ENCODE data around the gene TCF4. TPM values are rescaled to one million over a fixed set of nuclear protein-coding genes. Genes with fewer than 3 reads are reported as not detected.

Gene TCF4
- total RNA-seq, 1 experiment from 2014 or later, result 261 TPM

- Histone ChIP-seq H3K9me3 (ENCODE audit: low read length) (no peaks in the 10 kb centered on the region), H2AFZ (ENCODE audit: low read length) (no peak overlapping the region), H3K9ac (ENCODE audit: low read length) (no peak overlapping the region), H3K36me3 (ENCODE audit: insufficient read depth, low read length) (no peaks in the 10 kb centered on the region), H3K4me3 (ENCODE audit: low read length) (no peak overlapping the region), H3K27ac (ENCODE audit: low read length) (no peak overlapping the region), H3K4me1 (ENCODE audit: low read length) (no peaks in the 10 kb centered on the region), H3K4me2 (ENCODE audit: low read depth, low read length, poor library complexity, severe bottlenecking) (no peak overlapping the region), H3K9me2 (replicated peaks; ENCODE audit: insufficient read depth, low read length) (no peaks in the 10 kb centered on the region), H4K20me1 (ENCODE audit: insufficient read depth, low read depth, low read length) (no peaks in the 10 kb centered on the region), H3K27me3 (ENCODE audit: low read length) (no peaks in the 10 kb centered on the region), H3K79me2 (ENCODE audit: low read length) (no peaks in the 10 kb centered on the region)
- no peak for DNase-seq
These were observed 374.4 kb downstream of the TCF4 start for GRCh38 chr18:55213586-55213985.

DNA sequence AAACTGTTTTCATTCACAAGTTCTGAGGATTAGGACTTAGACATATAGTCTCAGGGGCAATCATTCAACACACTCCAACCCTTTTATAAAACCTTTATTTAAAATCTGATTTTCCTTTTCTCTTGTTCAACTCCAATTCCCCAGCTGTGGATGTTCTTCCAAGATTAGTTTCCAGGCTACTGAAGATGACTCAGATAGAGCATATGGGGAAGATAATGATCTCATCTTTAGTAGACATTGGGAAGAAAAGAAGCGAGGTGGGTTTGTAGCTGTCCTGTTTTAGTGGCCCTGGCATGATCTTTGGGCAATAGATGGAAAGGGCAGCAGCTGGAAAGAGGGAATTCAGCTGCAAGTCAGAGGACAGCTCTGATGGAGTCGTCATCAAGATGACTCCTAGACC, 381.1 kb downstream of the TCF4 start:
- H2AFZ ChIP-seq (ENCODE audit: low read length), result no peak overlapping the region
- no peaks in the 10 kb centered on the region for H3K79me2 ChIP-seq (ENCODE audit: low read length)
- no peaks in the 10 kb centered on the region for H3K36me3 ChIP-seq (ENCODE audit: insufficient read depth, low read length)
- H3K4me3 ChIP-seq (ENCODE audit: low read length), result no peak overlapping the region
- no peak overlapping the region for H3K9ac ChIP-seq (ENCODE audit: low read length)
- no peaks in the 10 kb centered on the region for H4K20me1 ChIP-seq (ENCODE audit: insufficient read depth, low read depth, low read length)
- no peaks in the 10 kb centered on the region for H3K9me2 ChIP-seq (replicated peaks; ENCODE audit: insufficient read depth, low read length)
- H3K9me3 ChIP-seq (ENCODE audit: low read length), result no peaks in the 10 kb centered on the region
- H3K27me3 ChIP-seq (ENCODE audit: low read length), result no peaks in the 10 kb centered on the region
- no peak overlapping the region for H3K4me2 ChIP-seq (ENCODE audit: low read depth, low read length, poor library complexity, severe bottlenecking)
- H3K4me1 ChIP-seq (ENCODE audit: low read length), result no peaks in the 10 kb centered on the region
- no peak for DNase-seq
- no peak overlapping the region for H3K27ac ChIP-seq (ENCODE audit: low read length)

GRCh38 chr18:55202232-55202917, 385.6 kb downstream of the TCF4 start:
- no peaks in the 10 kb centered on the region for H3K4me1 ChIP-seq (ENCODE audit: low read length)
- H3K79me2 ChIP-seq (ENCODE audit: low read length), result no peaks in the 10 kb centered on the region
- H3K27ac ChIP-seq (ENCODE audit: low read length), result no peak overlapping the region
- no peak overlapping the region for H3K4me2 ChIP-seq (ENCODE audit: low read depth, low read length, poor library complexity, severe bottlenecking)
- no peaks in the 10 kb centered on the region for H3K27me3 ChIP-seq (ENCODE audit: low read length)
- H3K9ac ChIP-seq (ENCODE audit: low read length), result no peak overlapping the region
- no peak overlapping the region for H2AFZ ChIP-seq (ENCODE audit: low read length)
- H3K9me2 ChIP-seq (replicated peaks; ENCODE audit: insufficient read depth, low read length), result no peaks in the 10 kb centered on the region
- no peaks in the 10 kb centered on the region for H3K9me3 ChIP-seq (ENCODE audit: low read length)
- H3K4me3 ChIP-seq (ENCODE audit: low read length), result no peak overlapping the region
- no peaks in the 10 kb centered on the region for H3K36me3 ChIP-seq (ENCODE audit: insufficient read depth, low read length)
- H4K20me1 ChIP-seq (ENCODE audit: insufficient read depth, low read depth, low read length), result no peaks in the 10 kb centered on the region
- DNase-seq, result no peak

- H3K9ac ChIP-seq (ENCODE audit: low read length), result no peak overlapping the region
- no peak for DNase-seq
- H3K27ac ChIP-seq (ENCODE audit: low read length), result no peak overlapping the region
- H2AFZ ChIP-seq (ENCODE audit: low read length), result no peak overlapping the region
- H3K4me1 ChIP-seq (ENCODE audit: low read length), result no peaks in the 10 kb centered on the region
- no peak overlapping the region for H3K4me3 ChIP-seq (ENCODE audit: low read length)
- no peaks in the 10 kb centered on the region for H3K9me3 ChIP-seq (ENCODE audit: low read length)
- H3K4me2 ChIP-seq (ENCODE audit: low read depth, low read length, poor library complexity, severe bottlenecking), result no peak overlapping the region
- H3K9me2 ChIP-seq (replicated peaks; ENCODE audit: insufficient read depth, low read length), result no peaks in the 10 kb centered on the region
- H3K36me3 ChIP-seq (ENCODE audit: insufficient read depth, low read length), result no peaks in the 10 kb centered on the region
- no peaks in the 10 kb centered on the region for H3K79me2 ChIP-seq (ENCODE audit: low read length)
- no peaks in the 10 kb centered on the region for H4K20me1 ChIP-seq (ENCODE audit: insufficient read depth, low read depth, low read length)
- no peaks in the 10 kb centered on the region for H3K27me3 ChIP-seq (ENCODE audit: low read length)
These were observed 388.6 kb downstream of the TCF4 start for GRCh38 chr18:55199291-55199963.

DNA sequence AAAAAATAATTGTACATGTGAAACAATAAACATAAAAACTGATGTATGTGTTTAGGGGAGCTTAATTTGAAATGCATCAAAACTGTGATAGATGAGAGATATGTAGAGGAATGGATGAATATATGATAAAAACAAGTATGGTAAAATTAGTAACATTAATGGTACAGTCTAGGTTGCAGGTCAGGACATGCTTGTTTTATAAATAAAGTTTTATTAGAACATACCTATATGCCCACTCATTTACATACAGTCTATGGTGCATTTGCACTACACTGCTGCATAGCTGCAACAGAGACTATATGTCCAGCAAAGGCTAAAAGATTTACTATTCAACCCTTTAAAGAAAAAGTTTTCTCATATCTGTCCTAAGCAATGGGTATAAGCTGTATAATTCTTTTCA, 392.1 kb downstream of the TCF4 start:
- Histone ChIP-seq H3K4me2 (ENCODE audit: low read depth, low read length, poor library complexity, severe bottlenecking) (no peak overlapping the region), H3K27ac (ENCODE audit: low read length) (no peak overlapping the region), H3K79me2 (ENCODE audit: low read length) (no peaks in the 10 kb centered on the region), H3K9me2 (replicated peaks; ENCODE audit: insufficient read depth, low read length) (no peaks in the 10 kb centered on the region), H4K20me1 (ENCODE audit: insufficient read depth, low read depth, low read length) (no peaks in the 10 kb centered on the region), H3K36me3 (ENCODE audit: insufficient read depth, low read length) (no peaks in the 10 kb centered on the region), H3K4me1 (ENCODE audit: low read length) (no peaks in the 10 kb centered on the region), H3K27me3 (ENCODE audit: low read length) (no peaks in the 10 kb centered on the region), H3K4me3 (ENCODE audit: low read length) (no peak overlapping the region), H2AFZ (ENCODE audit: low read length) (no peak overlapping the region), H3K9ac (ENCODE audit: low read length) (no peak overlapping the region), H3K9me3 (ENCODE audit: low read length) (no peaks in the 10 kb centered on the region)
- DNase-seq, result no peak

GRCh38 chr18:55189972-55190371, 398.0 kb downstream of the TCF4 start:
- Histone ChIP-seq H3K36me3 (ENCODE audit: insufficient read depth, low read length) (no peaks in the 10 kb centered on the region), H3K27me3 (ENCODE audit: low read length) (no peaks in the 10 kb centered on the region), H2AFZ (ENCODE audit: low read length) (no peak overlapping the region), H3K9me2 (replicated peaks; ENCODE audit: insufficient read depth, low read length) (no peaks in the 10 kb centered on the region), H3K4me3 (ENCODE audit: low read length) (no peak overlapping the region), H3K4me2 (ENCODE audit: low read depth, low read length, poor library complexity, severe bottlenecking) (no peak overlapping the region), H4K20me1 (ENCODE audit: insufficient read depth, low read depth, low read length) (no peaks in the 10 kb centered on the region), H3K4me1 (ENCODE audit: low read length) (no peaks in the 10 kb centered on the region), H3K27ac (ENCODE audit: low read length) (no peak overlapping the region), H3K9me3 (ENCODE audit: low read length) (no peaks in the 10 kb centered on the region), H3K79me2 (ENCODE audit: low read length) (no peaks in the 10 kb centered on the region), H3K9ac (ENCODE audit: low read length) (no peak overlapping the region)
- DNase-seq, result no peak

- Histone ChIP-seq H3K4me3 (ENCODE audit: low read length) (no peak overlapping the region), H3K9ac (ENCODE audit: low read length) (no peak overlapping the region), H3K36me3 (ENCODE audit: insufficient read depth, low read length) (no peaks in the 10 kb centered on the region), H3K4me1 (ENCODE audit: low read length) (no peaks in the 10 kb centered on the region), H4K20me1 (ENCODE audit: insufficient read depth, low read depth, low read length) (no peaks in the 10 kb centered on the region), H3K79me2 (ENCODE audit: low read length) (no peaks in the 10 kb centered on the region), H3K9me3 (ENCODE audit: low read length) (no peaks in the 10 kb centered on the region), H3K27me3 (ENCODE audit: low read length) (no peaks in the 10 kb centered on the region), H3K27ac (ENCODE audit: low read length) (no peak overlapping the region), H2AFZ (ENCODE audit: low read length) (no peak overlapping the region), H3K4me2 (ENCODE audit: low read depth, low read length, poor library complexity, severe bottlenecking) (no peak overlapping the region), H3K9me2 (replicated peaks; ENCODE audit: insufficient read depth, low read length) (no peaks in the 10 kb centered on the region)
- DNase-seq, result no peak
These were observed 401.4 kb downstream of the TCF4 start for GRCh38 chr18:55186588-55186987.

DNA sequence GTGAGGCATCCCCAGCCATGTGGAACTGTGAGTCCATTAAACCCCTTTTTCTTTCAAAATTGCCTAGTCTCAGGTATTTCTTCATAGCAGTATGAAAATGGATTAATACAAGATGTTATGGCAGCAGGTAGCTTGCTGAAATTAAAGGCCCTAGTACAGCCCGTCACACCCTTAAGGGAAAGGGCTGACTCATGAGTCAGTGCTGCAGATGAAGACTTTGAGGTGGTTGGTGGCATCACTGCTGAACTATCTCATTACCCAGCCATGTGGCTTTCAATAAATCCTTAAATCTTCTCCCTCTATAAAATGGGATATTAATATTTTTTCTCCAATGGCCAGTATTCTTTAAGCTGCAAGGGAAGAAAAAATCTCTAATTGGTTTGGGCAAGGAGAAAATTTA, 402.6 kb downstream of the TCF4 start:
- Histone ChIP-seq H3K27me3 (ENCODE audit: low read length) (no peaks in the 10 kb centered on the region), H3K79me2 (ENCODE audit: low read length) (no peaks in the 10 kb centered on the region), H4K20me1 (ENCODE audit: insufficient read depth, low read depth, low read length) (no peaks in the 10 kb centered on the region), H3K4me3 (ENCODE audit: low read length) (no peak overlapping the region), H3K9ac (ENCODE audit: low read length) (no peak overlapping the region), H2AFZ (ENCODE audit: low read length) (no peak overlapping the region), H3K4me1 (ENCODE audit: low read length) (no peaks in the 10 kb centered on the region), H3K9me2 (replicated peaks; ENCODE audit: insufficient read depth, low read length) (no peaks in the 10 kb centered on the region), H3K27ac (ENCODE audit: low read length) (no peak overlapping the region), H3K4me2 (ENCODE audit: low read depth, low read length, poor library complexity, severe bottlenecking) (no peak overlapping the region), H3K9me3 (ENCODE audit: low read length) (no peaks in the 10 kb centered on the region), H3K36me3 (ENCODE audit: insufficient read depth, low read length) (no peaks in the 10 kb centered on the region)
- DNase-seq, result no peak
